CD14-positive monocyte (primary cell): ENCODE results near the gene BZW1. TPM values are rescaled to one million over a fixed set of nuclear protein-coding genes. Genes with fewer than 3 reads are reported as not detected.
A peak's percentile ranks its signal among the peaks of the same experiment; 100 is the strongest.

Source experiments
- DNase-seq, 3 donors: peaks; one replicate each; pipeline ENCODE4 v3.0.0-alpha.2; 2011 to 2022
- H2AFZ ChIP-seq: 2 replicates; pipeline ENCODE4 v1.6.0; 2012; ENCODE audit warnings: mild to moderate bottlenecking, low read depth, low read length, inconsistent platforms; ENCODE audit not compliant: insufficient read depth, poor library complexity, severe bottlenecking
- H3K27ac ChIP-seq, 2 donors: 1 replicate in 1 of 2; 2 replicates in 1 of 2; pipeline ENCODE4 v1.5.1; 2012 to 2013; ENCODE audit warnings: low read length in 2 of 2, control low read depth in 1 of 2, inconsistent platforms in 1 of 2, low read depth in 1 of 2, mild to moderate bottlenecking in 1 of 2
- H3K27me3 ChIP-seq, 2 donors: one replicate each; pipeline versions ENCODE4 v1.6.0 to v1.6.1; 2011 to 2013; ENCODE audit warnings: low read length in 2 of 2; ENCODE audit not compliant: control insufficient read depth in 2 of 2, insufficient read depth in 2 of 2
- H3K36me3 ChIP-seq, 2 donors: replicated peaks in 1 of 2; 1 replicate in 1 of 2; 2 replicates in 1 of 2; pipeline versions ENCODE4 v1.5.1 to v1.6.1; 2012 to 2013; ENCODE audit warnings: low read length in 2 of 2, control low read depth in 1 of 2, inconsistent platforms in 1 of 2, mild to moderate bottlenecking in 1 of 2; ENCODE audit not compliant: insufficient read depth in 2 of 2, control insufficient read depth in 1 of 2
- H3K4me1 ChIP-seq, 2 donors: 1 replicate in 1 of 2; 2 replicates in 1 of 2; pipeline versions ENCODE4 v1.5.1 to v1.6.1; 2012 to 2013; ENCODE audit warnings: low read length in 2 of 2, control low read depth in 1 of 2, inconsistent platforms in 1 of 2, mild to moderate bottlenecking in 1 of 2, moderate library complexity in 1 of 2; ENCODE audit not compliant: insufficient read depth in 2 of 2, control insufficient read depth in 1 of 2
- H3K4me2 ChIP-seq: replicated peaks from 2 replicates; pipeline ENCODE3; 2012; ENCODE audit warnings: low read length, moderate library complexity, mild to moderate bottlenecking; ENCODE audit not compliant: poor library complexity, severe bottlenecking; ENCODE audit errors: extremely low read depth
- H3K4me3 ChIP-seq, 3 experiments: fragments of 200-600 bp in 1 of 3; sonication (generic) in 1 of 3; replicated peaks in 1 of 3; 1 replicate in 2 of 3; 2 replicates in 1 of 3; pipeline ENCODE4 v1.5.1; 2011 to 2013; ENCODE audit warnings: low read length in 3 of 3, mild to moderate bottlenecking in 3 of 3, control low read depth in 2 of 3, low read depth in 2 of 3, inconsistent platforms in 1 of 3, moderate library complexity in 1 of 3
- H3K79me2 ChIP-seq: 2 replicates; pipeline ENCODE4 v1.6.0; 2012; ENCODE audit warnings: mild to moderate bottlenecking, control low read depth, inconsistent platforms, low read length, moderate library complexity; ENCODE audit not compliant: insufficient read depth
- H3K9ac ChIP-seq: 2 replicates; pipeline ENCODE4 v1.6.0; 2017; ENCODE audit warnings: low read length, mild to moderate bottlenecking; ENCODE audit not compliant: insufficient read depth, poor library complexity, severe bottlenecking
- H3K9me3 ChIP-seq, 2 donors: replicated peaks in 1 of 2; 1 replicate in 1 of 2; 2 replicates in 1 of 2; pipeline versions ENCODE4 v1.5.1 to v1.6.1; 2012 to 2013; ENCODE audit warnings: low read length in 2 of 2, control low read depth in 1 of 2; ENCODE audit not compliant: control insufficient read depth in 1 of 2, insufficient read depth in 1 of 2
- H4K20me1 ChIP-seq: 2 replicates; pipeline ENCODE4 v1.6.0; 2012; ENCODE audit warnings: mild to moderate bottlenecking, low read length, control low read depth, moderate library complexity; ENCODE audit not compliant: insufficient read depth
- H3K27ac Mint-ChIP-seq, 7 donors: one replicate each; pipeline ENCODE4 v1.8.0; 2020; ENCODE audit warnings: mild to moderate bottlenecking in 7 of 7, mixed read lengths in 7 of 7, moderate library complexity in 6 of 7, inconsistent platforms in 2 of 7
- H3K27me3 Mint-ChIP-seq, 3 donors: one replicate each; pipeline ENCODE4 v1.8.0; 2021 to 2022; ENCODE audit warnings: low read depth in 3 of 3, mild to moderate bottlenecking in 3 of 3, mixed read lengths in 3 of 3, moderate library complexity in 3 of 3, inconsistent platforms in 1 of 3
- H3K36me3 Mint-ChIP-seq, 2 donors: one replicate each; pipeline ENCODE4 v1.8.0; 2020; ENCODE audit warnings: mixed read lengths in 2 of 2, inconsistent platforms in 1 of 2, mild to moderate bottlenecking in 1 of 2
- H3K4me1 Mint-ChIP-seq: one replicate; pipeline ENCODE4 v1.8.0; 2020; ENCODE audit warnings: mild to moderate bottlenecking, mixed read lengths
- H3K4me3 Mint-ChIP-seq, 2 donors: one replicate each; pipeline ENCODE4 v1.8.0; 2020; ENCODE audit warnings: mild to moderate bottlenecking in 2 of 2, mixed read lengths in 2 of 2, moderate library complexity in 1 of 2
- H3K9me3 Mint-ChIP-seq, 7 donors: one replicate each; pipeline ENCODE4 v1.8.0; 2020 to 2022; ENCODE audit warnings: mixed read lengths in 7 of 7, mild to moderate bottlenecking in 6 of 7, moderate library complexity in 6 of 7, inconsistent platforms in 2 of 7
- WGBS: methylation state at CpG from one replicate; pipeline ENCODE4 v1.1.5; 2013; ENCODE audit warnings: missing lambda C conversion rate; ENCODE audit not compliant: insufficient coverage; 5-methylcytosine and 5-hydroxymethylcytosine counted together
- intact Hi-C, 2 donors: fragments of 100-400 bp; cut with micrococcal nuclease; formaldehyde crosslinking; loops; one replicate each; pipeline versions ENCODE4 v1.15.0 to v1.15.1; 2023
- polyA plus RNA-seq, 3 donors: library from polyadenylated mRNA; depleted of rRNA in 1 of 3; unstranded in 2 of 3; stranded (reverse) in 1 of 3; fragments of 300-500 nt in 2 of 3; fragments of >200 nt in 1 of 3; fragmentation: Illumina TruSeq in 2 of 3; gene quantifications; 1 replicate in 2 of 3; 2 replicates in 1 of 3; pipeline ENCODE4 v1.2.3, GENCODE V29; 2012 to 2021
- TF ChIP-seq, protein P1 (sequence below): fragments of 200-600 bp; IDR thresholded peaks from one replicate; pipeline ENCODE4 v1.8.0; 2022; ENCODE audit warnings: antibody characterized with exemption, mild to moderate bottlenecking

The BZW1 gene
- polyA plus RNA-seq, 3 donors, result 58.0 to 221 (median 202) TPM

DNA sequence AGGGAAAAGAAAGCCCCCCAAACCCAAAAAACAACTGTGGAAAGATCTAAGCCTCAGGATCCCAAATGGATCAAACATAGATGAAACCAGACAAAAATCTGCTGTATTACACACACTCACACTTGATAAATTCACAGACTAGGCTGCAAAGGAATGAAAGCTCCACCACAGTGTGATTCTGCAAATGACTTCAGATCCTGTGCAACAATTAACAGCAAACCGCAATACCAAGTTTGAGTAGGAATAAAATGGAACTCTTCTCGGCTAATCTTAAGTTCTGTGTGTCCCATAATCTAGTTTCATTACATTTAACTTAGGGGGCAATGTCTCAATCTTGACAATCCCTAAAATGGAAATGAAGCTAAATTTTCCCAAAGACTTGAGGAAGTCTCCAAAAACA is 40.9 kb downstream of the BZW1 start:
- H3K9me3 Mint-ChIP-seq, result peaks cover 0 to 2% (median 0%) of the 10 kb centered on the region in 7 donors
- Histone ChIP-seq H3K36me3 (peaks cover 65 to 69% of the 10 kb centered on the region in 2 donors), H2AFZ (no peak overlapping the region), H3K79me2 (peaks cover 35% of the 10 kb centered on the region), H3K9ac (no peak overlapping the region), H3K27ac (no peak overlapping the region), H4K20me1 (peaks cover 72% of the 10 kb centered on the region), H3K9me3 (no peaks in the 10 kb centered on the region), H3K4me2 (no peak overlapping the region), H3K4me1 (no peaks in the 10 kb centered on the region), H3K4me3 (no peak overlapping the region), H3K27me3 (no peaks in the 10 kb centered on the region)
- TF ChIP-seq, protein P1, sequence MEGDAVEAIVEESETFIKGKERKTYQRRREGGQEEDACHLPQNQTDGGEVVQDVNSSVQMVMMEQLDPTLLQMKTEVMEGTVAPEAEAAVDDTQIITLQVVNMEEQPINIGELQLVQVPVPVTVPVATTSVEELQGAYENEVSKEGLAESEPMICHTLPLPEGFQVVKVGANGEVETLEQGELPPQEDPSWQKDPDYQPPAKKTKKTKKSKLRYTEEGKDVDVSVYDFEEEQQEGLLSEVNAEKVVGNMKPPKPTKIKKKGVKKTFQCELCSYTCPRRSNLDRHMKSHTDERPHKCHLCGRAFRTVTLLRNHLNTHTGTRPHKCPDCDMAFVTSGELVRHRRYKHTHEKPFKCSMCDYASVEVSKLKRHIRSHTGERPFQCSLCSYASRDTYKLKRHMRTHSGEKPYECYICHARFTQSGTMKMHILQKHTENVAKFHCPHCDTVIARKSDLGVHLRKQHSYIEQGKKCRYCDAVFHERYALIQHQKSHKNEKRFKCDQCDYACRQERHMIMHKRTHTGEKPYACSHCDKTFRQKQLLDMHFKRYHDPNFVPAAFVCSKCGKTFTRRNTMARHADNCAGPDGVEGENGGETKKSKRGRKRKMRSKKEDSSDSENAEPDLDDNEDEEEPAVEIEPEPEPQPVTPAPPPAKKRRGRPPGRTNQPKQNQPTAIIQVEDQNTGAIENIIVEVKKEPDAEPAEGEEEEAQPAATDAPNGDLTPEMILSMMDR, result no peak
- intact Hi-C loops, result loop anchor here in 1 of 2 donors (5.0 kb wide), 1 partner anchor 35 kb away; no protein-coding TSS in a partner anchor
- DNase-seq, result no peak
- WGBS, result no CpG with 5 or more reads among the region's 2 CpGs
- peak overlapping the region in 4 of 7 donors; percentile 18 to 75 (median 40) for H3K27ac Mint-ChIP-seq
- H3K36me3 Mint-ChIP-seq, result peaks cover 58 to 65% of the 10 kb centered on the region in 2 donors
- H3K4me3 Mint-ChIP-seq, result no peak overlapping the region
- peaks cover 0 to 1% (median 0%) of the 10 kb centered on the region in 3 donors for H3K27me3 Mint-ChIP-seq
- peaks cover under 1% of the 10 kb centered on the region for H3K4me1 Mint-ChIP-seq

GRCh38 chr2:200856806-200857205 is 45.1 kb downstream of the BZW1 start:
- H3K4me3 Mint-ChIP-seq, result no peak overlapping the region
- H4K20me1 ChIP-seq, result peaks cover 100% of the 10 kb centered on the region
- H2AFZ ChIP-seq, result no peak overlapping the region
- no peaks in the 10 kb centered on the region for H3K27me3 ChIP-seq
- H3K9me3 Mint-ChIP-seq, result peaks cover 0 to 2% (median 0%) of the 10 kb centered on the region in 7 donors
- intact Hi-C loops, result no loop called here
- H3K9me3 ChIP-seq, result no peaks in the 10 kb centered on the region
- no peak for DNase-seq
- no CpG with 5 or more reads among the region's 8 CpGs for WGBS
- H3K4me1 ChIP-seq, result peaks cover 18 to 24% of the 10 kb centered on the region in 2 donors
- no peak overlapping the region for H3K27ac ChIP-seq
- TF ChIP-seq, protein P1, result no peak
- H3K36me3 Mint-ChIP-seq, result peaks cover 83 to 97% of the 10 kb centered on the region in 2 donors
- H3K27me3 Mint-ChIP-seq, result no peaks in the 10 kb centered on the region
- H3K4me1 Mint-ChIP-seq, result peaks cover 19% of the 10 kb centered on the region
- H3K36me3 ChIP-seq, result peaks cover 93 to 98% of the 10 kb centered on the region in 2 donors
- H3K4me2 ChIP-seq, result no peak overlapping the region
- peak overlapping the region in 4 of 7 donors; percentile 43 to 63 (median 59) for H3K27ac Mint-ChIP-seq
- peaks cover 77% of the 10 kb centered on the region for H3K79me2 ChIP-seq
- H3K4me3 ChIP-seq, result no peak overlapping the region
- H3K9ac ChIP-seq, result no peak overlapping the region
